Chondrocyte (in vitro differentiated cells): Measurements from ENCODE around the gene SLC45A1. TPM values are rescaled to one million over a fixed set of nuclear protein-coding genes. Genes with fewer than 3 reads are reported as not detected.

ENCODE experiments used
- DNase-seq: peaks from one replicate; pipeline ENCODE4 v3.0.0; 2021; ENCODE audit warnings: mixed read lengths, low spot score
- H3K27ac Mint-ChIP-seq: one replicate; pipeline ENCODE4 v1.8.0; 2021; ENCODE audit warnings: mild to moderate bottlenecking, moderate library complexity, mixed read lengths; ENCODE audit not compliant: unreplicated experiment
- H3K27me3 Mint-ChIP-seq: 2 replicates; pipeline ENCODE4 v1.8.0; 2021; ENCODE audit warnings: low read depth, mixed read lengths
- H3K36me3 Mint-ChIP-seq: 2 replicates; pipeline ENCODE4 v1.8.0; 2021; ENCODE audit warnings: low read depth, mixed read lengths
- H3K4me1 Mint-ChIP-seq: 2 replicates; pipeline ENCODE4 v1.8.0; 2021; ENCODE audit warnings: low read depth, mild to moderate bottlenecking, mixed read lengths
- H3K4me3 Mint-ChIP-seq: one replicate; pipeline ENCODE4 v1.8.0; 2021; ENCODE audit warnings: mild to moderate bottlenecking, moderate library complexity, mixed read lengths; ENCODE audit not compliant: unreplicated experiment
- H3K9me3 Mint-ChIP-seq: 2 replicates; pipeline ENCODE4 v1.8.0; 2021; ENCODE audit warnings: low read depth, mixed read lengths
- total RNA-seq: library from RNA; stranded (reverse); gene quantifications from 3 replicates; pipeline ENCODE4 v1.2.1, GENCODE V29; 2021
- TF ChIP-seq, protein P1 (sequence below): fragments of 200-600 bp; sonication (generic); IDR thresholded peaks from 2 replicates; pipeline ENCODE4 v1.5.0; 2021; ENCODE audit warnings: antibody characterized with exemption, mild to moderate bottlenecking, moderate library complexity

The SLC45A1 gene
- total RNA-seq, 1 donor from 2014 or later = 4.8 TPM

DNA sequence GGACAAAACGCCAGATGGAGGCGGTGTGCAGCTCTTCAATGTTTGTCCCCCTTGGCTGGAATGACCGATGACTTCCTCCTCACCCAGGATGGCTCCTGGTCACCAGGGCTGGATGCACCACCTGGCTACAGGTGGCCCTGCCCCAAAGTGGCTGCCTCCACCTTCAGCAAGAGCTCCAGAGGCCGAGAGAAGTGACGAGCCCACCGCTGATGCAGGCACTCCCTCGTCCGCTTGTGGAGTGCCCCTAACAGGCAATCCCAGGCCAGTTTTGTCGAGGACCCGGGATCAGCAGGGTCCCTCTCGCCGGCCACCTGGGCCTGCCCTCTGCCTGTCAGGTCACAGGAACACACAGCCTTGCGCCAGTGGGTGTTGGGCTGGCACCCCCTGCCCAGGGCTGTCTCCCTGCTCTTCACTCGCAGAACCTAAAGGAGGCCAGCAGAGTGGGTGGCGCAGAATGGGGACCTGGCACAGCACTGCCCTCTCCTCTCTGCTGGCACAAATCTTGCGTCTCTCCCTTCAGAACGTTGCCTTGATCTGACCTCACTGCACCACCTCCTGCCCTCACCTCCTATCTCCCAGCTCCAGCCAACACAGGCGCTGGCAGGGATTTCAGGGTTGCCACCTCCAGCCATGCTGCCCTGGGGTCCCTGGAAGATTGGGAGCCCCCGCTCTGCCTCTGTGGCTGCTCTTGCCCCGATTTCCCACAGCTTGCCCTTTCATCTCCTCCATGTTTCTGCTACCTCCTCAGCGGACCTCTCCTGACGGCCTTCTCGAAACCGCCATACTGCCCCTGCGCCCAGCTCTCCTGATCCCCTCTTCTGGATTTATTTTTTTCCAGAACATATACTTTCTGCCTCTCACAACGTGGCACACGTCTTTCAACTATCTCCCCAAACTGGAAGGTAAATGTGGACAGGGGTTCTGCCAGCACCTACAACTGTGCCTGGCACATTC is 38.6 kb downstream of the SLC45A1 start:
- Mint-ChIP-seq H3K36me3 (peaks cover 36% of the 10 kb centered on the region), H3K27ac (no peak overlapping the region), H3K4me1 (no peaks in the 10 kb centered on the region), H3K9me3 (no peaks in the 10 kb centered on the region), H3K27me3 (no peaks in the 10 kb centered on the region), H3K4me3 (no peak overlapping the region)
- peak; percentile 83 for DNase-seq
- TF ChIP-seq, protein P1, sequence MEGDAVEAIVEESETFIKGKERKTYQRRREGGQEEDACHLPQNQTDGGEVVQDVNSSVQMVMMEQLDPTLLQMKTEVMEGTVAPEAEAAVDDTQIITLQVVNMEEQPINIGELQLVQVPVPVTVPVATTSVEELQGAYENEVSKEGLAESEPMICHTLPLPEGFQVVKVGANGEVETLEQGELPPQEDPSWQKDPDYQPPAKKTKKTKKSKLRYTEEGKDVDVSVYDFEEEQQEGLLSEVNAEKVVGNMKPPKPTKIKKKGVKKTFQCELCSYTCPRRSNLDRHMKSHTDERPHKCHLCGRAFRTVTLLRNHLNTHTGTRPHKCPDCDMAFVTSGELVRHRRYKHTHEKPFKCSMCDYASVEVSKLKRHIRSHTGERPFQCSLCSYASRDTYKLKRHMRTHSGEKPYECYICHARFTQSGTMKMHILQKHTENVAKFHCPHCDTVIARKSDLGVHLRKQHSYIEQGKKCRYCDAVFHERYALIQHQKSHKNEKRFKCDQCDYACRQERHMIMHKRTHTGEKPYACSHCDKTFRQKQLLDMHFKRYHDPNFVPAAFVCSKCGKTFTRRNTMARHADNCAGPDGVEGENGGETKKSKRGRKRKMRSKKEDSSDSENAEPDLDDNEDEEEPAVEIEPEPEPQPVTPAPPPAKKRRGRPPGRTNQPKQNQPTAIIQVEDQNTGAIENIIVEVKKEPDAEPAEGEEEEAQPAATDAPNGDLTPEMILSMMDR = no peak

DNA sequence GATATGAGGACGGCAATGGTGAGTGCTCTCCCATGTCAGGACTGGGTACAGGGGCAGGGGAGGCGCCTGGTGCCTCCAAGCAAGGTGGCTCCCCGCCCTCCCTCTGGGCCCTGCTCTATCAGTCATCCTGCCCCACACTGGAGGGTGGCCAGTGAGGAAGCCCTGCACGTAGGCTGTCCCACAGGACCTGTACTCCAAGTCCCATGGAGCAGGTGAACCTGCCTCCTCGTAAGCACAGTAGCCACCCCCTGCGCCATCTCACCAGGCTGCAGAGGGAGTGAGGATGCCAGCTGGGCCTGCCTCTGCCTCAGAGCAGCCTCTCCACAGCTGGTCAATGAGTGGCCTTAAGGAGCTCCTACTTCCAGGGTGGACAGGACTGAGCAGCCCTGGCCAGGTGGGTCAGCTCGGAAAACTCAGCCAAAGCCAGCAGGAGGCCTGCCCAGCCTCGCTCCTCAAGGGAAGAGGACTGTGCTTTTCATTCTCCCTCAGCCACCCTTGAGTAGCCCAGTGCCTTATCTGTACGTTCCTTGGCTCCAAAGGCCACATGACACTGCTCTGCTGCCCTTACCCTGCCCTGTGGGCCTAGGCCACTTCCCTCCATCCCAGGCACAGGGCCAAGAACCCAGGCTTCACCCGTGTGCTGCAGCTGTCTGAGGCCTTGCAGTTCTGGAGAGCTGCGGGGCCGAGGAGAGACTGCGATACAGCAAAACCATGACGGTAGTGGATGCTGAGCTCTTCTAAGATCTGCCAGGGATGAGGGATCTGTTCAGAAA is 39.6 kb downstream of the SLC45A1 start:
- H3K36me3 Mint-ChIP-seq = peaks cover 36% of the 10 kb centered on the region
- DNase-seq = no peak
- no peaks in the 10 kb centered on the region for H3K4me1 Mint-ChIP-seq
- no peak overlapping the region for H3K4me3 Mint-ChIP-seq
- no peaks in the 10 kb centered on the region for H3K9me3 Mint-ChIP-seq
- no peaks in the 10 kb centered on the region for H3K27me3 Mint-ChIP-seq
- H3K27ac Mint-ChIP-seq = no peak overlapping the region
- TF ChIP-seq, protein P1 = no peak

DNA sequence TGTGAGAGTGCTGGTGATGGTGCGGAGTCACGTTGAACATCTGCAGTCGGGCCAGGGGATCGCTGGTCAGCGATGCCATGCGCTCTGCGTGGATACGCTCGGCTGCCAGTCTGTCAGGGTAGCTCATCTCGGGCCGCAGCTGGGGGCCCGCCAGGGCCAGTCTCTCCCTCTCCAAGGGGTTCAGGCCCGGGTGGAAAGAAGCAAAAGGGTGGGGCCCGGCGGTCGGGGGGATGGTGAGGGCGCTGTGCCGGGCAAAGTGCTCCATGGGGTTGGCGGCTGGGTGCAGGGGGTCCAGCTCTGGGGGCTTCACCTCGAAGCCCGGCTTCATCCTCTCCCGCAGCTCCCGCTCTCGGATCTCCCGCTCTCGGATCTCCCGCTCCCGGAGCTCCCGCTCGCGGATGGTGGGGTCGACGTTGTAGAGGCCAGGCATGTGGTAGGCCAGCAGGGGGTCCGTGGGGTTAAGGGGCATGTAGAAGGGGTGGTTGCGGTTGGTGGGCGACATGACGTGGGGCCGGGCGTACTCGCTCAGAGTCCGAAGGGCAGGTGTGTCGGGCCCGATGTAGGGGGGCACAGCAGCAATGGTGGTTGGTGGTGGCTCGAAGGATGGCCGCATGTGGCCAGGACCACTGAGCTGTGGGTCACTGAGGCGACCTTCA is 40.5 kb downstream of the SLC45A1 start:
- Mint-ChIP-seq H3K27ac (no peak overlapping the region), H3K4me3 (no peak overlapping the region), H3K36me3 (peaks cover 32% of the 10 kb centered on the region), H3K27me3 (no peaks in the 10 kb centered on the region), H3K9me3 (no peaks in the 10 kb centered on the region), H3K4me1 (peaks cover 5% of the 10 kb centered on the region)
- DNase-seq = no peak
- TF ChIP-seq, protein P1 = no peak

DNA sequence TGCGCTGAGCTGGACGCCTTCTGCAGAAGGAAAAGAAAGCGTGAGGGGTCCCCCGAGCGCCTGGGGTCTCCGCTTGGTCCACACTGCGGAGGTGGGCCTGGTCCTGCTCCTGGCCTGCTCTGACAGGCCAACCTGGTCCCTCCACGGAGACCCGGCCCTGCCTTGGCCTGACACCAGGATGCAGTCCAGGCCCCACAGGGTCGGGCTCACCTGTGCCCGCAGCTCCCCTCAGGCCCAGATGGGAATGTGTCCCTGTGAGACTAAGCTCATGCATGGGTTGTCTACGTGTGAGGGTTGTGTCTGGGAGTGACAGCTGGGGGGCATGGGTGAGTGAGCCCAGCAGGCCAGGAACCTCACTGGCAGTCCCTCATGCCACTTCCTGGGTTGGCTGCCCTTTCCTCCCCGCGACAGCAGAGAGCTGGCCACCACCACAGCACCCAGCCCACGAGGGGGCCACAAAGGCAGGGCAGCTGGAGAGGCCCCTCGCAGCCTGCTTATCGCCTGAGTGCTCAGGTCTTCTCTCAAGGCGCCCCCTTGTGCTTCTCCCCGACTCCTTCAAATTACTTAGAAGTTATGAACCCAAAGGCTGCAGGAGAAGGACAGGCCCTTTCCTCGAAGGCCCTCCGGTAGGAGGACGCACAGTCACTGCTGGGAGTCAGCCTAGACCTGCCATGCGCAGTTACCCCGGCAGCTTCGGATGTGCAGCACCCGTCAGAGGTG is 41.1 kb downstream of the SLC45A1 start:
- H3K4me1 Mint-ChIP-seq = peaks cover 12% of the 10 kb centered on the region
- peaks cover 30% of the 10 kb centered on the region for H3K36me3 Mint-ChIP-seq
- H3K27ac Mint-ChIP-seq = no peak overlapping the region
- no peaks in the 10 kb centered on the region for H3K9me3 Mint-ChIP-seq
- TF ChIP-seq, protein P1 = peak; percentile 15
- DNase-seq = no peak
- no peaks in the 10 kb centered on the region for H3K27me3 Mint-ChIP-seq
- no peak overlapping the region for H3K4me3 Mint-ChIP-seq
